Stimulated activated CD8-positive, alpha-beta memory T cell treated with anti-CD3 and anti-CD28 coated beads, Interleukin-4, amount 100 ng/mL, for 48 hours (primary cell): ENCODE results near the gene HDAC9.

Source experiments
- DNase-seq: peaks from one replicate; pipeline ENCODE4 v3.0.0-alpha.2; 2020

Gene HDAC9

GRCh38 chr7:18558503-18558902 lies 63.0 kb downstream of the HDAC9 start:
- DNase-seq: no peak

GRCh38 chr7:18558910-18559309 lies 63.4 kb downstream of the HDAC9 start:
- no peak for DNase-seq

- no peak for DNase-seq
Measured at GRCh38 chr7:18559756-18560155, 64.2 kb downstream of the HDAC9 start.

GRCh38 chr7:18564779-18565178 lies 69.2 kb downstream of the HDAC9 start:
- DNase-seq: no peak

- no peak for DNase-seq
Measured at GRCh38 chr7:18565337-18565736, 69.8 kb downstream of the HDAC9 start.

GRCh38 chr7:18566205-18566604 lies 70.7 kb downstream of the HDAC9 start:
- no peak for DNase-seq

- no peak for DNase-seq
Measured at GRCh38 chr7:18566829-18567228, 71.3 kb downstream of the HDAC9 start.

GRCh38 chr7:18570441-18570840 lies 74.9 kb downstream of the HDAC9 start:
- DNase-seq: no peak

- no peak for DNase-seq
Measured at GRCh38 chr7:18570890-18571478, 75.4 kb downstream of the HDAC9 start.

- DNase-seq: no peak
Measured at GRCh38 chr7:18572154-18572553, 76.6 kb downstream of the HDAC9 start.

- DNase-seq: no peak
Measured at GRCh38 chr7:18572885-18573284, 77.3 kb downstream of the HDAC9 start.

- DNase-seq: no peak
Measured at GRCh38 chr7:18573410-18574234, 78.1 kb downstream of the HDAC9 start.

GRCh38 chr7:18574235-18574540 lies 78.6 kb downstream of the HDAC9 start:
- no peak for DNase-seq

- DNase-seq: no peak
Measured at GRCh38 chr7:18574676-18575075, 79.1 kb downstream of the HDAC9 start.

- DNase-seq: no peak
Measured at GRCh38 chr7:18575622-18576572, 80.3 kb downstream of the HDAC9 start.

- no peak for DNase-seq
Measured at GRCh38 chr7:18577096-18577771, 81.7 kb downstream of the HDAC9 start.

- no peak for DNase-seq
Measured at GRCh38 chr7:18579698-18580097, 84.1 kb downstream of the HDAC9 start.

GRCh38 chr7:18580950-18581349 lies 85.4 kb downstream of the HDAC9 start:
- no peak for DNase-seq

GRCh38 chr7:18583305-18583704 lies 87.8 kb downstream of the HDAC9 start:
- DNase-seq: no peak

GRCh38 chr7:18590241-18590640 lies 94.7 kb downstream of the HDAC9 start:
- no peak for DNase-seq

GRCh38 chr7:18590744-18591340 lies 95.3 kb downstream of the HDAC9 start:
- DNase-seq: no peak

- DNase-seq: no peak
Measured at GRCh38 chr7:18593602-18594279, 98.2 kb downstream of the HDAC9 start.
